Esophagus muscularis mucosa (tissue), 3 donors: ENCODE data around the gene NUDT4.

Experiments used
- CTCF ChIP-seq, 3 experiments: fragments of 200-600 bp in 2 of 3; fragments of 450-650 bp in 1 of 3; sonication (generic) in 2 of 3; IDR thresholded peaks; one replicate each; pipeline ENCODE4 v1.5.1; 2017 to 2019; ENCODE audit warnings: antibody characterized with exemption in 3 of 3, mild to moderate bottlenecking in 2 of 3, moderate library complexity in 1 of 3
- POLR2A ChIP-seq: fragments of 450-650 bp; IDR thresholded peaks from one replicate; pipeline ENCODE4 v1.6.1; 2017; ENCODE audit warnings: antibody characterized with exemption, moderate library complexity, mild to moderate bottlenecking, low read depth

- no peak for TF ChIP-seq POLR2A
- no peak for TF ChIP-seq CTCF (IDR thresholded peaks at IDR 0.05)
These were observed 6.8 kb upstream of the NUDT4 start for GRCh38 chr12:93370947-93371346.
